ENCODE data around the gene WSCD1.

GRCh38 chr17:6101706-6102105, 31.5 kb downstream of the WSCD1 start:
- TF ChIP-seq SIN3A (IDR thresholded peaks at IDR 0.05; ENCODE audit: borderline replicate concordance, insufficient read depth, low read length) (no peak), POLR2AphosphoS5 (IDR thresholded peaks at IDR 0.05; ENCODE audit: low read depth, low read length) (no peak), TAF1 (IDR thresholded peaks at IDR 0.05; ENCODE audit: borderline replicate concordance, insufficient read depth, low read length) (no peak), REST (IDR thresholded peaks at IDR 0.05; ENCODE audit: insufficient read depth in 1 of 2, low read depth in 2 of 2, low read length in 2 of 2) (no peak)
